T1000 (cell line): Measurements from ENCODE around the gene ZNF667.

Experiments
- DNase-seq: peaks from one replicate; lab custom pipeline; 2025; ENCODE audit warnings: mixed read lengths; lab: John Stamatoyannopoulos, UW

ZNF667 gene

GRCh38 chr19:56393119-56394012, 83.8 kb downstream of the ZNF667 start, which contains the start of gene ZNF582:
Gene ZNF582 (minus strand): TSS chr19:56393534. CDS start chr19:56391752, 1,782 bp downstream.
- peak; percentile 85 for DNase-seq
